HG02943 (cell line): Measurements from ENCODE around the gene CDC23.
"Not testable (repeated sequence)": the region's sequence is repeated elsewhere in the genome, so short reads cannot be mapped to it uniquely, and the experiment has no call there.

Experiments
- ATAC-seq: cut with Tn5 transposase; IDR thresholded peaks from one replicate; pipeline ENCODE4 v1.9.1; 2021; ENCODE audit warnings: mild to moderate bottlenecking, low read depth, moderate library complexity; ENCODE audit not compliant: unreplicated experiment

Gene CDC23

DNA sequence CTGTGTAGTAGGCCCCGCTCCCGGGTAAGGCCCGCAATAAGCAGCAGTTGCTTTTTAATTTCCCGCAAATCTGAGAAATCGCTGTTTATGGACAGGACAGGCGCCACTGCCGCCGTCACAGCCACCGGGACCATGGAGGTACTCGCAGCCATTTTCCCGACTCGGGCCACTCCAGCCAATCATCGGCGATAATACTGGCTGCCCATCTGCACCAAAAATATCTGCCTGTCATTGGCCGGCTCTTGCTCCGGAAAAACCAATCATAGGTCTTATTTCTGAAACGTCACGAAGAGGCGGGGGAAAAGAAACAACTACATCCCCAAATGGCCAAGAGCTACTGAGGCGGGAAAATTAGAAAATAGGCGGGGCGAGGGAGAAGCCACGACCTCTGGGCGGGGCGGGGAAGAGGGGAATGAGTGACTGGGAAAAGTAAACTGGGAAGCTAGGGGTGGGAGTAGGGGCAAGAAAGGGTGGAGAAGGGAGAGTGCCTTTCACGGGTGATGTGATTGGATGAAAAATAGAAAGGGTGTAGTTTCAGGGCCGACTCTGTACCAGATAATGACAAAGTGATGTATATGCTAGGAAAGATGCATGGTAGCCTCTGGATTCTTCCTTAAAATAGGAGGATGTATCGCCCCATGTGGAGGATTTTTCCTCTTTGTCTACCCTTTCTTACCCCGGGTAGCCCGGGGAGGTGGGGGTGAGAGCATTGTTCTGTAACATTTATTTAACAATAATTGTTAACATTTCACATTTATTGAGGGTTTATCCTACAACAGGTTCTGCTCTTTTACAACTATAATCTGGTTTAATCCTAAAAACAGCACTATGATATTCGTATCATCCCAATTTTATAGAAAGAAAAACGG, at the start of gene CDC23:
Gene CDC23, minus strand, starts transcription at position 163 of the 869 bp plus-strand sequence. Its CDS starts 11 bp downstream, at position 152.
- peak; percentile 97 for ATAC-seq

DNA sequence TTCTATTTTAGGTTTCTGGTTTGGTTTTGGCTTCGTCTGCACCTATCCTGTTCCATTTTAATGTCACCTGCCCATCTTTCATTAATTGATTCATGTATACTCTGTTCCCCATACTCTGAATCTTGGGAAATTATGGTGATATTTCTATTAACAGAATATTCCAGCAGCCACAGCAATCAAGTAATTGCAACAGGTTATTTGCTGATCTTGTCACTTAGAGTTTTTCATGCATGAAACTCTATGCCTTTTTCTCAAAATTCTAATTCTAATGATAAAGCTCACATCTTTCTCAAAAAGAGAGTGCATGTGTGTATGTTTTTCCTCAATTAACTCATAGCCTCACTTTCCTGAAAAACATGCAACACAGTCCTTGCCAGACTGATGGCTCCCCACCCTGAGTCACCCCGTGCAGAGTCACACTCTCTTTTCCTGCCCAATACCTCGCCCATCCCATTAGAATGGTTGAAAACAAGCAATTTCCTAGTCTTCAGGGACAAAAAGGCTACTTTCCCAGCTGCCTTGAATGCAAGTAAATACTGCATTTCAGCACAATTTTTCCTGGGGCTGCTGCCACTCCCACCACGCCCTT, 45.7 kb upstream of the CDC23 start:
- no peak for ATAC-seq

DNA sequence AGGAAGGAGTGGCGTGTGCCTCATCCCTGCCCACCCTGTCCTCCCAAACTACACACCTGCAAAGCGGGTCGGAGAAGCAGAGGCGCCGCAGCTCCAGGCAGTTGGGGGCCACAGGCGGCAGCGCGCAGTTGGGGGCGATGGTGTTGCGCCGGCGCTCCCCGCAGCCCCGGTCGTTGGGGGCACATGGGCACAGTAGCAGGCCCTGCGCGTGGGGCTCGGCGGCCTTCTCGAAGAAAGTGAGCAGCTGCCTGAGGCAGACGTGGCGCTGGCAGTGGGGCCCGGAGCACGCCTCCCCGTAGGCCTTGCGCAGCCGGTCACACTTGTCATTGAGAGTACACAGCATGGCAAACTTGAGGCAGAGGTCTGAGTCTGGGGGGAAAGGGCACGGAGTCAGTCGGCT, 44.5 kb upstream of the CDC23 start:
- no peak for ATAC-seq

GRCh38 chr5:138252944-138253343, 39.8 kb upstream of the CDC23 start:
- ATAC-seq: no peak

GRCh38 chr5:138247800-138248199, 34.7 kb upstream of the CDC23 start:
- ATAC-seq: not testable (repeated sequence)

DNA sequence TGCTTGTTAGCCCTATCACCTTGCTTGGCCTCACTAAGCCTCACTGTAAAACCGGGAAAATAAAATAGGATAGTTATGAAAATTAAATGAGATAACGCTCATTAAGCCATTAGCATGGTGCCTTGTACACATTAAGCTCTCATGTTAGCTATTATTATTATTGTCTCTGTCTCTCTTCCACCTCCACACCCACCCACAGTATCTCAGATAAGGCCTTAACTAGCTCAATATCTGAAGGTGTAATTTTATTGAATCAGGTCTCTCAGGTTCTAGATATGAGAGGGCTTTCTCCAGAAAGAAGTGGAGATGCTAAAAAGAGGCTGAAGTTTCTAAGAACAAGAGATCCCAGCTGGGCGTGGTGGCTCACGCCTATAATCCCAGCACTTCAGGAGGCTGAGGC, 33.7 kb upstream of the CDC23 start:
- ATAC-seq: no peak

- ATAC-seq: no peak
These were observed 33.2 kb upstream of the CDC23 start for GRCh38 chr5:138246334-138246733.

DNA sequence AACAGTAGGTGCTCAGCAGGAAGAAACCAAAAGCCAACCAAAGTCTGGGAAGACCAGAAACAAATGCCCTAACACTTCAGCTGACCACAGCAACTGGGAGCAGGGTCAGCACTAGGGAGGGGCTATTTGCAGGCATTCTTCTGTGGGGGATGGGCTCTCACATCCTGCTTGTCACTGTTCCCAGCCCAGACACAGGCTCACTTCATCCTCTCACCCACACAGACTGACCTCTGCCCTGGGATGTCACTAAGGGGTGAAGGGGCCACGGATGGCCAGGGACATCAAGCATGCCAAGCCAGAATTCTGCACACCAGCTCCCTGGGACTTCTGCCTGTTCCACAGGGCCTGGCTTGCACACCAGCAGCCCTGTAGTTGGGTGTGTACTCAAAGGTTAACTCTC, 32.6 kb upstream of the CDC23 start:
- no peak for ATAC-seq

- ATAC-seq: no peak
These were observed 30.7 kb upstream of the CDC23 start for GRCh38 chr5:138243794-138244193.

GRCh38 chr5:138241688-138242571, 28.8 kb upstream of the CDC23 start:
- ATAC-seq: no peak

GRCh38 chr5:138240650-138241385, 27.7 kb upstream of the CDC23 start:
- no peak for ATAC-seq

- no peak for ATAC-seq
These were observed 24.9 kb upstream of the CDC23 start for GRCh38 chr5:138238034-138238433.

- no peak for ATAC-seq
These were observed 21.5 kb upstream of the CDC23 start for GRCh38 chr5:138234651-138235050.

- ATAC-seq: no peak
These were observed 20.2 kb upstream of the CDC23 start for GRCh38 chr5:138233280-138233679.

GRCh38 chr5:138230981-138231589, 18.0 kb upstream of the CDC23 start:
- ATAC-seq: no peak

DNA sequence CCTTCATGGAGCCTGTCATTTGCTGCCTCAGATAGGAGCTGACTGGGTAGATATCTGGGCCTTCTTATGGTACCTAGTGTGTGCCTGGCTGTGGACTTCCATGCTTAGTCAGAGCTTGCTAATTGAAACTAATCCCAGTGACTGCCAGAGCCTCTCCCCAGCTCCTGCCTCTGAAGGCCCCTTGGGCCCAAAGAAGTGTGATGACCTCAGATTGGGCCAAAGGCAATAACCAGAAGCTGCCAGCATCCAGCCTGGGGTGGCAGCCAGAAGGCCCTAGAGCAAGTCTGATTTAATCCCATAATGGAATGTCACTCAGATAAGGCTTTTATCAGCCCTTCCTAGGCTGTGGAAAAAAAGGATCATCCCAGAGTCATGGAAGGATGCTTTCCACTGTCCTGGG, 17.1 kb upstream of the CDC23 start:
- ATAC-seq: no peak

- ATAC-seq: no peak
These were observed 16.3 kb upstream of the CDC23 start for GRCh38 chr5:138229387-138229786.

- ATAC-seq: no peak
These were observed 13.8 kb upstream of the CDC23 start for GRCh38 chr5:138226910-138227309.

GRCh38 chr5:138224712-138225111, 11.6 kb upstream of the CDC23 start:
- no peak for ATAC-seq

DNA sequence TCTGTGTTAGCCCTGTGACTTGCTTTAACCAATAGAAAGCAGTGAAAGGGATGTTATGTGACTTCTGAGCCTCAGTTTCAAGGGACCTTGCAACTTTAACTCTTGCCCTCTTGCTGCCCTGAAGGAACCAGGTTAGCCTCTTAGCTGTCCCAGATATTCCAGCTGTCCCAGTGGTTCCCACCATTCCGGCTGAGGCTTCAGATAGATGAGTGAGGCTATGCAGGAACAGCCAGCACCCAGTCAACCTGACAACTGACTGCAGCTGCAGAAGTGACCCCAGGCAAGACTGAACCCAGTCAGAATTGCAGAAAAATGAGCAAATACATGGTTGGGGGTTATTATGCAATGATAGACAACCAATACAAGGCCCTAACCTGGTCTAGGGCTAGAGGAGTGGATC, 10.4 kb upstream of the CDC23 start:
- ATAC-seq: no peak
